PC-9 (cell line): Measurements from ENCODE around the gene IFT122. TPM values are rescaled to one million over a fixed set of nuclear protein-coding genes. Genes with fewer than 3 reads are reported as not detected.

ENCODE experiments used
- BruUV-seq: library from RNA; stranded (reverse); fragments of 400-500 nt; replicated peaks from 2 replicates; lab custom pipeline; 2021; lab: Mats Ljungman, UMichigan
- CTCF ChIA-PET: fragments of 300-600 bp; sonication (Branson Sonifier 250); formaldehyde crosslinking; loops from one replicate; lab custom pipeline; 2022; ENCODE audit warnings: antibody characterized with exemption; lab: Charles Lee
- POLR2A ChIA-PET: fragments of 300-600 bp; sonication (Branson Sonifier 250); formaldehyde crosslinking; loops from one replicate; lab custom pipeline; 2022; ENCODE audit warnings: antibody characterized with exemption; ENCODE audit not compliant: unreplicated experiment; lab: Charles Lee
- DNase-seq, 2 experiments: peaks; one replicate each; pipeline versions ENCODE4 v3.0.0 to v3.0.0-alpha.2; 2015 to 2022; ENCODE audit warnings: mixed read lengths in 1 of 2
- H2AFZ ChIP-seq: fragments of 200-600 bp; sonication (generic); 2 replicates; pipeline ENCODE4 v1.8.1; 2017; ENCODE audit warnings: antibody characterized with exemption
- H3F3A ChIP-seq: fragments of 200-600 bp; sonication (generic); 2 replicates; pipeline ENCODE4 v1.8.1; 2017; ENCODE audit warnings: antibody characterized with exemption, mild to moderate bottlenecking, low read depth; ENCODE audit not compliant: insufficient read depth
- H3K27ac ChIP-seq: fragments of 200-600 bp; sonication (generic); 2 replicates; pipeline ENCODE4 v1.6.1; 2016; ENCODE audit warnings: mixed run types
- H3K27me3 ChIP-seq: fragments of 200-600 bp; sonication (generic); 2 replicates; pipeline ENCODE4 v1.6.1; 2016; ENCODE audit warnings: low read depth, mixed run types; ENCODE audit not compliant: insufficient read depth
- H3K36me3 ChIP-seq: fragments of 200-600 bp; sonication (generic); 2 replicates; pipeline ENCODE4 v1.6.1; 2016; ENCODE audit warnings: low read depth, mixed run types
- H3K4me1 ChIP-seq: fragments of 200-600 bp; sonication (generic); replicated peaks from 2 replicates; pipeline ENCODE4 v1.6.1; 2016; ENCODE audit warnings: mixed run types; ENCODE audit not compliant: insufficient read depth
- H3K4me2 ChIP-seq: fragments of 200-600 bp; sonication (generic); 2 replicates; pipeline ENCODE4 v1.6.1; 2017; ENCODE audit warnings: mixed run types
- H3K4me3 ChIP-seq: fragments of 200-600 bp; sonication (generic); 2 replicates; pipeline ENCODE4 v1.6.1; 2016; ENCODE audit warnings: mixed run types
- H3K79me2 ChIP-seq: fragments of 200-600 bp; sonication (generic); 2 replicates; pipeline ENCODE4 v1.6.1; 2017; ENCODE audit warnings: low read depth, mixed run types
- H3K9me2 ChIP-seq: fragments of 200-600 bp; sonication (generic); 2 replicates; pipeline ENCODE4 v1.8.1; 2017; ENCODE audit warnings: mild to moderate bottlenecking; ENCODE audit not compliant: insufficient read depth
- H3K9me3 ChIP-seq: fragments of 200-600 bp; sonication (generic); 2 replicates; pipeline ENCODE4 v1.8.1; 2016; ENCODE audit warnings: low read depth; ENCODE audit not compliant: insufficient read depth
- H4K20me1 ChIP-seq: fragments of 200-600 bp; sonication (generic); 2 replicates; pipeline ENCODE4 v1.8.1; 2017; ENCODE audit not compliant: insufficient read depth
- EZH2 ChIP-seq: fragments of 200-600 bp; sonication (generic); IDR thresholded peaks from 2 replicates; pipeline ENCODE4 v1.8.0; 2017; ENCODE audit warnings: antibody characterized with exemption, low read depth
- intact Hi-C: fragments of 100-400 bp; cut with micrococcal nuclease; formaldehyde crosslinking; loops from one replicate; pipeline ENCODE4 v1.10.0; 2022; ENCODE audit not compliant: unreplicated experiment
- total RNA-seq: library from RNA; stranded (reverse); gene quantifications from 2 replicates; pipeline ENCODE4 v1.2.3, GENCODE V29; 2021
- TF ChIP-seq, protein P1 (sequence below): fragments of 200-600 bp; sonication (generic); conservative IDR thresholded peaks from 2 replicates; pipeline ENCODE4 v1.6.1; 2017; ENCODE audit warnings: mixed run types, antibody characterized with exemption, mild to moderate bottlenecking, moderate library complexity

Gene IFT122
- total RNA-seq, 1 experiment from 2014 or later: 55.6 TPM

DNA sequence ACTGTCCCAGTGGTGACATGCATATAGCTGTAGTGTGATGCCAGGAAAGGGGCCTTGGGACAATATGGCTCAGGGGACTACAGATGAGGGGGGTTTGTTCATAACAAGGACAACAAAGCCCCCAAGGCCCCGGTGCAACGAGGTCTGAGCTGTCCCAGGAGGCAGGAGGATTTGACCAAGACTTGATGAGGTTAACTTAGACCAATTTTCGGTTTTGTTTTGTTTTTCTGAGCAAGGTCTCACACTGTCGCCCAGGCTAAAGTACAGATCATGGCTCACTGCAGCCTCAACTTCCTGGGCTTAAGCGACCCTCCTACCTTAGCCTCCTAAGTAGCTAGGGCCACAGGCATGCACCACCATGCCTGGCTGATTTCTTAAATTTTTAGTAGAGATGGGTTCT is 35.4 kb upstream of the IFT122 start:
- no peaks in the 10 kb centered on the region for H3K36me3 ChIP-seq
- no peak overlapping the region for H2AFZ ChIP-seq
- H3K27me3 ChIP-seq: no peaks in the 10 kb centered on the region
- no peak overlapping the region for H3K4me3 ChIP-seq
- no peak overlapping the region for H3K27ac ChIP-seq
- ChIA-PET CTCF (interaction anchor here (0.6 kb wide), 1 partner anchor 22 kb away, joined by 3 read pairs; no protein-coding TSS in a partner anchor), POLR2A (no interaction called here)
- H3K4me2 ChIP-seq: no peak overlapping the region
- DNase-seq: no peak
- H3K9me3 ChIP-seq: no peaks in the 10 kb centered on the region
- intact Hi-C loops: no loop called here
- no peaks in the 10 kb centered on the region for H3K79me2 ChIP-seq
- peaks cover 7% of the 10 kb centered on the region; the same call in 1 of the 2 replicates for H3F3A ChIP-seq
- H4K20me1 ChIP-seq: no peaks in the 10 kb centered on the region
- no peaks in the 10 kb centered on the region for H3K9me2 ChIP-seq
- no peak for TF ChIP-seq EZH2
- H3K4me1 ChIP-seq: no peaks in the 10 kb centered on the region
- BruUV-seq: no TSS peak

- no peak for DNase-seq
- Histone ChIP-seq H3K27me3 (no peaks in the 10 kb centered on the region), H3K4me2 (no peak overlapping the region), H3K79me2 (no peaks in the 10 kb centered on the region), H3F3A (peaks cover 21% of the 10 kb centered on the region; the same call in 1 of the 2 replicates), H3K4me1 (peaks cover 24% of the 10 kb centered on the region), H3K9me3 (no peaks in the 10 kb centered on the region), H4K20me1 (no peaks in the 10 kb centered on the region), H3K9me2 (no peaks in the 10 kb centered on the region), H2AFZ (no peak overlapping the region), H3K36me3 (no peaks in the 10 kb centered on the region), H3K27ac (no peak overlapping the region), H3K4me3 (no peak overlapping the region)
- TF ChIP-seq EZH2: no peak
- TF ChIP-seq, protein P1, sequence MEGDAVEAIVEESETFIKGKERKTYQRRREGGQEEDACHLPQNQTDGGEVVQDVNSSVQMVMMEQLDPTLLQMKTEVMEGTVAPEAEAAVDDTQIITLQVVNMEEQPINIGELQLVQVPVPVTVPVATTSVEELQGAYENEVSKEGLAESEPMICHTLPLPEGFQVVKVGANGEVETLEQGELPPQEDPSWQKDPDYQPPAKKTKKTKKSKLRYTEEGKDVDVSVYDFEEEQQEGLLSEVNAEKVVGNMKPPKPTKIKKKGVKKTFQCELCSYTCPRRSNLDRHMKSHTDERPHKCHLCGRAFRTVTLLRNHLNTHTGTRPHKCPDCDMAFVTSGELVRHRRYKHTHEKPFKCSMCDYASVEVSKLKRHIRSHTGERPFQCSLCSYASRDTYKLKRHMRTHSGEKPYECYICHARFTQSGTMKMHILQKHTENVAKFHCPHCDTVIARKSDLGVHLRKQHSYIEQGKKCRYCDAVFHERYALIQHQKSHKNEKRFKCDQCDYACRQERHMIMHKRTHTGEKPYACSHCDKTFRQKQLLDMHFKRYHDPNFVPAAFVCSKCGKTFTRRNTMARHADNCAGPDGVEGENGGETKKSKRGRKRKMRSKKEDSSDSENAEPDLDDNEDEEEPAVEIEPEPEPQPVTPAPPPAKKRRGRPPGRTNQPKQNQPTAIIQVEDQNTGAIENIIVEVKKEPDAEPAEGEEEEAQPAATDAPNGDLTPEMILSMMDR: no peak
- ChIA-PET POLR2A (no interaction called here), CTCF (interaction anchor here (0.7 kb wide), 1 partner anchor 424 kb away, joined by 3 read pairs; no protein-coding TSS in a partner anchor)
- BruUV-seq: no TSS peak
- intact Hi-C loops: no loop called here
These were observed 30.5 kb upstream of the IFT122 start for GRCh38 chr3:129409541-129409940.

DNA sequence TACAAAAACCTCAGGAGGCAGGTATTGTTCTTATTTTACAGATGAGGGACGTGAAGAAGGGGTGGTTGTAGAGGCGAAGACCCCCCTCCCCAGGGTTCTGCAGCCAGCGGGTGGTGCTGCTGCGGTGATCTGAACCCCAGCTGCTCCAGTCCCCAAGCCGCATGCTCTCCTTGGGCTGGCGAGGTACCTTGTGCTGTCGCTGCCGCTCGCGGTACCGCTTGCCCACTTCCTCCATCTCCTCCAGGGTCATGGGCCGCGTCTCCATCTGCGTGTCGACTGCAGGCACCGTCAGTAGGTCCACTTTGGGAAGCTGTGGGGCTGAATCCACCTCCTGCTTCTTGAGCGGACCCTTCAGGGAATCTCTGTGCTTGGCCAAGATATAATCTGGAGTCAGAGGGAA is 29.1 kb upstream of the IFT122 start:
- Histone ChIP-seq H3K79me2 (no peaks in the 10 kb centered on the region), H3K27ac (no peak overlapping the region), H3K4me2 (no peak overlapping the region), H3K9me3 (no peaks in the 10 kb centered on the region), H3K36me3 (no peaks in the 10 kb centered on the region), H4K20me1 (no peaks in the 10 kb centered on the region), H3F3A (peaks cover 26% of the 10 kb centered on the region; the same call in 1 of the 2 replicates), H3K27me3 (no peaks in the 10 kb centered on the region), H2AFZ (no peak overlapping the region), H3K4me1 (peaks cover 28% of the 10 kb centered on the region), H3K4me3 (no peak overlapping the region), H3K9me2 (no peaks in the 10 kb centered on the region)
- BruUV-seq: no TSS peak
- DNase-seq: no peak
- TF ChIP-seq, protein P1: no peak
- no peak for TF ChIP-seq EZH2
- POLR2A ChIA-PET: no interaction called here
- intact Hi-C loops: no loop called here
- CTCF ChIA-PET: no interaction called here
